Measurements from ENCODE around the gene DSN1. TPM values are rescaled to one million over a fixed set of nuclear protein-coding genes. Genes with fewer than 3 reads are reported as not detected.
A peak's percentile ranks its signal among the peaks of the same experiment; 100 is the strongest.

DSN1 gene
- total RNA-seq, 1 donor from 2014 or later = 3.7 TPM

- no peak for TF ChIP-seq CTCF (IDR thresholded peaks at IDR 0.05; ENCODE audit: insufficient read depth, low read length, severe bottlenecking)
- no peaks in the 10 kb centered on the region for H3K27me3 ChIP-seq (ENCODE audit: control insufficient read depth, insufficient read depth, low read length)
- no peak overlapping the region for H3K4me3 ChIP-seq (ENCODE audit: low read depth, low read length)
- H3K36me3 ChIP-seq (ENCODE audit: control insufficient read depth, insufficient read depth, low read length) = no peaks in the 10 kb centered on the region
- DNase-seq (ENCODE audit: low read depth) (no peak), FAIRE-seq (no peak)
Observed at GRCh38 chr20:36742558-36742957, 31.0 kb downstream of the DSN1 start.

GRCh38 chr20:36741072-36741471 lies 32.5 kb downstream of the DSN1 start:
- TF ChIP-seq CTCF (IDR thresholded peaks at IDR 0.05; ENCODE audit: insufficient read depth, low read length, severe bottlenecking) = no peak
- no peaks in the 10 kb centered on the region for H3K27me3 ChIP-seq (ENCODE audit: control insufficient read depth, insufficient read depth, low read length)
- no peaks in the 10 kb centered on the region for H3K36me3 ChIP-seq (ENCODE audit: control insufficient read depth, insufficient read depth, low read length)
- no peak for DNase-seq (ENCODE audit: low read depth)
- no peak overlapping the region for H3K4me3 ChIP-seq (ENCODE audit: low read depth, low read length)
- FAIRE-seq = no peak

- TF ChIP-seq CTCF (IDR thresholded peaks at IDR 0.05; ENCODE audit: insufficient read depth, low read length, severe bottlenecking) = no peak
- no peaks in the 10 kb centered on the region for H3K27me3 ChIP-seq (ENCODE audit: control insufficient read depth, insufficient read depth, low read length)
- no peak for DNase-seq (ENCODE audit: low read depth)
- no peak overlapping the region for H3K4me3 ChIP-seq (ENCODE audit: low read depth, low read length)
- no peak for FAIRE-seq
- H3K36me3 ChIP-seq (ENCODE audit: control insufficient read depth, insufficient read depth, low read length) = peaks cover 2% of the 10 kb centered on the region
Observed at GRCh38 chr20:36737183-36737499, 36.4 kb downstream of the DSN1 start.

- FAIRE-seq = no peak
- TF ChIP-seq CTCF (IDR thresholded peaks at IDR 0.05; ENCODE audit: insufficient read depth, low read length, severe bottlenecking) = no peak
- Histone ChIP-seq H3K36me3 (ENCODE audit: control insufficient read depth, insufficient read depth, low read length) (peaks cover 2% of the 10 kb centered on the region), H3K27me3 (ENCODE audit: control insufficient read depth, insufficient read depth, low read length) (no peaks in the 10 kb centered on the region), H3K4me3 (ENCODE audit: low read depth, low read length) (no peak overlapping the region)
- DNase-seq (ENCODE audit: low read depth) = no peak
Observed at GRCh38 chr20:36736451-36737182, 36.9 kb downstream of the DSN1 start.

- Histone ChIP-seq H3K27me3 (ENCODE audit: control insufficient read depth, insufficient read depth, low read length) (no peaks in the 10 kb centered on the region), H3K36me3 (ENCODE audit: control insufficient read depth, insufficient read depth, low read length) (peaks cover 2% of the 10 kb centered on the region), H3K4me3 (ENCODE audit: low read depth, low read length) (no peak overlapping the region)
- no peak for FAIRE-seq
- no peak for DNase-seq (ENCODE audit: low read depth)
- TF ChIP-seq CTCF (IDR thresholded peaks at IDR 0.05; ENCODE audit: insufficient read depth, low read length, severe bottlenecking) = no peak
Observed at GRCh38 chr20:36732456-36732855, 41.1 kb downstream of the DSN1 start.

DNA sequence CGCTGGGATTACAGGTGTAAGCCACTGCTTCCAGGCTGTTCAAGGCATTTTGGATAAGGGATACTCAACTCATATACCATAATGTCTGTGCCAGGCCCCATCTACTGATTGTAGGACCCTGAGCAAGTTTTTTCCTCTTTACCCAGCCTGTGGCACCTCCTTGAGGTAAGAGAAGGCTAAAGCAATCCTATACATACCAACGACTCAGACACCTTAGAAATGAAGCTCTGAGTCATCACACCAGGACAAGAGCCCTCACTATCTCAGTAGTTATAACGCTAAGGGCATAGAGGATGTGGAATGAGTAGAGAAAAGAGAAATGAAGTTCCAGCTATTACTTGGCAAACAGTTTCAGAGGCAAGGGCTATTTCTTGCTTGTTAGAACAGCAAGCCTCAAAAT lies 44.6 kb downstream of the DSN1 start:
- Histone ChIP-seq H3K27me3 (ENCODE audit: control insufficient read depth, insufficient read depth, low read length) (no peaks in the 10 kb centered on the region), H3K36me3 (ENCODE audit: control insufficient read depth, insufficient read depth, low read length) (peaks cover 2% of the 10 kb centered on the region), H3K4me3 (ENCODE audit: low read depth, low read length) (no peak overlapping the region)
- DNase-seq (ENCODE audit: low read depth) (peak; percentile 69), FAIRE-seq (no peak)
- peak; percentile 21 for TF ChIP-seq CTCF (IDR thresholded peaks at IDR 0.05; ENCODE audit: insufficient read depth, low read length, severe bottlenecking)

Measured in bronchial epithelial cell (primary cell).